Endodermal cell (in vitro differentiated cells): ENCODE data around the gene BRSK1. TPM values are rescaled to one million over a fixed set of nuclear protein-coding genes. Genes with fewer than 3 reads are reported as not detected.

ENCODE experiments used
- DNase-seq: peaks from one replicate; pipeline ENCODE4 v3.0.0-alpha.2; 2017
- H3K27ac ChIP-seq: 2 replicates; pipeline ENCODE4 v1.5.1; 2013; ENCODE audit warnings: mild to moderate bottlenecking, low read depth, low read length, moderate library complexity
- H3K27me3 ChIP-seq: 2 replicates; pipeline ENCODE4 v1.6.1; 2013; ENCODE audit warnings: mild to moderate bottlenecking, low read length, moderate library complexity; ENCODE audit not compliant: insufficient read depth, control insufficient read depth, poor library complexity, severe bottlenecking
- H3K36me3 ChIP-seq: 2 replicates; pipeline ENCODE4 v1.7.0; 2013; ENCODE audit warnings: mild to moderate bottlenecking, low read length, moderate library complexity; ENCODE audit not compliant: control insufficient read depth, insufficient read depth
- H3K4me1 ChIP-seq: one replicate; pipeline ENCODE4 v1.7.0; 2013; ENCODE audit warnings: low read length; ENCODE audit not compliant: control insufficient read depth, insufficient read depth
- H3K4me3 ChIP-seq: 2 replicates; pipeline ENCODE4 v1.5.1; 2013; ENCODE audit warnings: mild to moderate bottlenecking, low read length, moderate library complexity
- H3K9ac ChIP-seq: 2 replicates; pipeline ENCODE4 v1.6.1; 2013; ENCODE audit warnings: mild to moderate bottlenecking, low read length, moderate library complexity; ENCODE audit not compliant: poor library complexity, severe bottlenecking; ENCODE audit errors: extremely low read depth
- H3K9me3 ChIP-seq: 2 replicates; pipeline ENCODE4 v1.6.1; 2013; ENCODE audit warnings: mild to moderate bottlenecking, low read length, moderate library complexity; ENCODE audit not compliant: control insufficient read depth
- H3K27ac Mint-ChIP-seq: 2 replicates; pipeline ENCODE4 v1.8.0; 2020; ENCODE audit warnings: mixed read lengths
- H3K27me3 Mint-ChIP-seq: 2 replicates; pipeline ENCODE4 v1.8.0; 2021; ENCODE audit warnings: mild to moderate bottlenecking, mixed read lengths; ENCODE audit not compliant: insufficient read depth
- H3K36me3 Mint-ChIP-seq: 2 replicates; pipeline ENCODE4 v1.8.0; 2020; ENCODE audit warnings: low read depth, mixed read lengths
- H3K4me1 Mint-ChIP-seq: 2 replicates; pipeline ENCODE4 v1.8.0; 2020; ENCODE audit warnings: mixed read lengths
- H3K4me3 Mint-ChIP-seq: 2 replicates; pipeline ENCODE4 v1.8.0; 2020; ENCODE audit warnings: mild to moderate bottlenecking, moderate library complexity, mixed read lengths
- H3K9me3 Mint-ChIP-seq: 2 replicates; pipeline ENCODE4 v1.8.0; 2020; ENCODE audit warnings: mild to moderate bottlenecking, mixed read lengths
- WGBS, 2 experiments: methylation state at CpG; one replicate each; pipeline versions ENCODE4 v1.1.5 to v1.1.7; 2013; ENCODE audit warnings: missing lambda C conversion rate in 2 of 2, mixed read lengths in 1 of 2; ENCODE audit not compliant: insufficient coverage in 1 of 2, insufficient read length in 1 of 2; 5-methylcytosine and 5-hydroxymethylcytosine counted together
- total RNA-seq, 2 donors: library from RNA; stranded (reverse); fragmentation: NEBNext Ultra II Directional in 1 of 2; extraction: Animal tissue kit (Norgen Biotek cat#: 25700) in 1 of 2; gene quantifications; 2 replicates in 1 of 2; 3 replicates in 1 of 2; pipeline ENCODE4 v1.2.1, GENCODE V29; 2021
- TF ChIP-seq, protein P1 (sequence below): fragments of 200-600 bp; sonication (generic); conservative IDR thresholded peaks from 2 replicates; pipeline ENCODE4 v1.5.0; 2021; ENCODE audit warnings: antibody characterized with exemption, mild to moderate bottlenecking

Gene BRSK1
- total RNA-seq, 2 donors from 2014 or later = 75.9 to 91.4 TPM

DNA sequence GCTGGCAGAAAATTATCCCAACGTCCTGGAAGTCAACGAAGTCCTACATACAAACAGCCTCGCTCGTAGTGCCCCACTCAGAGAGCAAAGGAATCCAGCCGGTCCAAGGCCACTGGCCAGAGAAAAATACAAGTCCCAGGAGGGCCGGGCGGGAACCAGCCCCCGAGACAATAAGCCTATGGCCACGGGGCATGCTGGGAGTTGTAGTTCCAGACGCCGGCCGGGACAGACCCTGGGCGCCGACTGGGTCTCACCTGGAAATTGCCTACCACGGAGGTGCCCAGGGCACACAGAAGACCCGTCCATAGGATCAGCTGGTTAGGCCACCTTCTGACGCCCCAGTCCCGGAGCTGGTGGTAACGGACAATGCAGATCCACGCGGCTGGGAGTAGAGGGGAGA is 36.0 kb downstream of the BRSK1 start:
- TF ChIP-seq, protein P1, sequence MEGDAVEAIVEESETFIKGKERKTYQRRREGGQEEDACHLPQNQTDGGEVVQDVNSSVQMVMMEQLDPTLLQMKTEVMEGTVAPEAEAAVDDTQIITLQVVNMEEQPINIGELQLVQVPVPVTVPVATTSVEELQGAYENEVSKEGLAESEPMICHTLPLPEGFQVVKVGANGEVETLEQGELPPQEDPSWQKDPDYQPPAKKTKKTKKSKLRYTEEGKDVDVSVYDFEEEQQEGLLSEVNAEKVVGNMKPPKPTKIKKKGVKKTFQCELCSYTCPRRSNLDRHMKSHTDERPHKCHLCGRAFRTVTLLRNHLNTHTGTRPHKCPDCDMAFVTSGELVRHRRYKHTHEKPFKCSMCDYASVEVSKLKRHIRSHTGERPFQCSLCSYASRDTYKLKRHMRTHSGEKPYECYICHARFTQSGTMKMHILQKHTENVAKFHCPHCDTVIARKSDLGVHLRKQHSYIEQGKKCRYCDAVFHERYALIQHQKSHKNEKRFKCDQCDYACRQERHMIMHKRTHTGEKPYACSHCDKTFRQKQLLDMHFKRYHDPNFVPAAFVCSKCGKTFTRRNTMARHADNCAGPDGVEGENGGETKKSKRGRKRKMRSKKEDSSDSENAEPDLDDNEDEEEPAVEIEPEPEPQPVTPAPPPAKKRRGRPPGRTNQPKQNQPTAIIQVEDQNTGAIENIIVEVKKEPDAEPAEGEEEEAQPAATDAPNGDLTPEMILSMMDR = no peak
- Histone ChIP-seq H3K4me1 (peaks cover 8% of the 10 kb centered on the region), H3K36me3 (no peaks in the 10 kb centered on the region), H3K27ac (no peak overlapping the region), H3K27me3 (no peaks in the 10 kb centered on the region), H3K9ac (no peak overlapping the region), H3K9me3 (no peaks in the 10 kb centered on the region), H3K4me3 (no peak overlapping the region)
- peak; percentile 95 for DNase-seq
- H3K36me3 Mint-ChIP-seq = no peaks in the 10 kb centered on the region
- peaks cover 24% of the 10 kb centered on the region for H3K4me1 Mint-ChIP-seq
- WGBS, 2 experiments = 20% methylated on average over 15 to 21 of the region's 21 CpGs
- H3K4me3 Mint-ChIP-seq = peak overlapping the region; percentile 55
- H3K27me3 Mint-ChIP-seq = no peaks in the 10 kb centered on the region
- H3K27ac Mint-ChIP-seq = peak overlapping the region; percentile 83
- H3K9me3 Mint-ChIP-seq = no peaks in the 10 kb centered on the region

DNA sequence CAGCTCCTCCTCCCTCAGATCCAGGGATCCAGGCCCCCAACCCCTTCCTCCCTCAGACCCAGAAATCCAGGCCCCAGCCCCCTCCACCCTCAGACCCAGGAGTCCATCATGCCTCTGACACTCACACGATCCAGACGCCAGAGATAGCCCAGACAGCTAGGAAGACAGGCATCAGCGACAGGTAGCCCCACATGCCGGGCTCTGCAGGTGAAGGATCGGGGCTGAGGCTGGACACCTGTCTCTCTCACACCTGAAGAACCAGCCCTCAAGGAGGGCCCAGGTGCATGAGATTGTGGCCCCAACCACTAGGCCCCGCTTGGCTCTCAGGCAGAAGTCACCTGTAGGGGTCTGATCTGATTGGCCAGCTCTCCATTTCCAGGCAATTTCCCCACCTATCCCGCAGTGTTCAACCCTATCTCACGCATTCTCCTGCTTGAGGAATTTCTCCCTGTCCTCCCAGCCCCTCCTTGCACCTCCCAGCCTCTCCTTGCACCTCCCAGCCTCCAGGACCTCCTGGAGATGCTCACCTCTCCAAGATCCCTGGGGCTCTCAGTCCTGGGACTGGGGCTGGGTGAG is 37.1 kb downstream of the BRSK1 start:
- 92 to 100% methylated on average over 4 to 8 of the region's 8 CpGs for WGBS, 2 experiments
- Histone ChIP-seq H3K36me3 (no peaks in the 10 kb centered on the region), H3K4me3 (no peak overlapping the region), H3K27me3 (no peaks in the 10 kb centered on the region), H3K9me3 (no peaks in the 10 kb centered on the region), H3K27ac (no peak overlapping the region), H3K4me1 (peaks cover 8% of the 10 kb centered on the region), H3K9ac (no peak overlapping the region)
- no peak for DNase-seq
- H3K27me3 Mint-ChIP-seq = no peaks in the 10 kb centered on the region
- peak overlapping the region; percentile 17 for H3K27ac Mint-ChIP-seq
- H3K9me3 Mint-ChIP-seq = no peaks in the 10 kb centered on the region
- no peak overlapping the region for H3K4me3 Mint-ChIP-seq
- TF ChIP-seq, protein P1 = no peak
- H3K4me1 Mint-ChIP-seq = peaks cover 24% of the 10 kb centered on the region
- H3K36me3 Mint-ChIP-seq = no peaks in the 10 kb centered on the region

DNA sequence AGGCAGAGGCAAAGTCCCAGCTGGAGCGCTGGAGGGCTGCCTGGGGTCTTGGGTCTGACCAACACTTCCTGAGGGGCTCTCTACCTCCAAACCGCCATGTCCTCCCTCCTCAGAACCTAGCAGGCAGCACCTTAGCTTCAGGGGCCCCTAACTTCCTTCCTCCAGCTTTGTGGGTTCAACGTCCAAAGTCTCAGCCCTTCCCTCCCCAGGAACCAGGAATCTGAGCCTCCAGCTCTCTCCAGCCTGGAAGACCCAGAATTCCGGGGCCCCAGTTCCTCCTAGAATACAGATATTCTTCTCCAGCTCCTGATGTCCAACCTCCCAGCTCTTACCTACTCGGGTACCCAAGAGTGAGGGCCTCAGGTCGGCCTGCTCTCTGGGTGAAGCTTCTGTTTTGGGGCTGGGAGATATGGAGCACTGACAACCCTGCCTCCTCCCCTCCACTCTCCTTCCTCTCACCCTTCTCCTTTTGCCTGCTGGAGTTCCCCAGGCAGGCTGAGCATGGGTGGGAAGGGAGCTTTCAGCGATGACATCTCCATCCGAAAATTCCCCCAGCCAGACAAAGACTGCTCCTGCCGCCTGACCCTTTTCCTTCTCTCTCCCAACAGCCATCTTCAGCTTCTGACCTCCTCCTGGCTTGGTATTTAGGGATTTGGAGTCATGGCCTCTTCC is 37.8 kb downstream of the BRSK1 start:
- no peaks in the 10 kb centered on the region for H3K27me3 ChIP-seq
- 88 to 91% methylated on average over 4 to 8 of the region's 9 CpGs for WGBS, 2 experiments
- Mint-ChIP-seq H3K27ac (peak overlapping the region; percentile 27), H3K4me3 (no peak overlapping the region), H3K27me3 (no peaks in the 10 kb centered on the region), H3K36me3 (no peaks in the 10 kb centered on the region), H3K9me3 (no peaks in the 10 kb centered on the region), H3K4me1 (peaks cover 24% of the 10 kb centered on the region)
- no peak for DNase-seq
- no peak overlapping the region for H3K9ac ChIP-seq
- TF ChIP-seq, protein P1 = no peak
- no peak overlapping the region for H3K27ac ChIP-seq
- H3K4me3 ChIP-seq = no peak overlapping the region
- peaks cover 8% of the 10 kb centered on the region for H3K4me1 ChIP-seq
- H3K36me3 ChIP-seq = no peaks in the 10 kb centered on the region
- H3K9me3 ChIP-seq = no peaks in the 10 kb centered on the region
